Measurements from ENCODE around the gene ALDH8A1.

DNA sequence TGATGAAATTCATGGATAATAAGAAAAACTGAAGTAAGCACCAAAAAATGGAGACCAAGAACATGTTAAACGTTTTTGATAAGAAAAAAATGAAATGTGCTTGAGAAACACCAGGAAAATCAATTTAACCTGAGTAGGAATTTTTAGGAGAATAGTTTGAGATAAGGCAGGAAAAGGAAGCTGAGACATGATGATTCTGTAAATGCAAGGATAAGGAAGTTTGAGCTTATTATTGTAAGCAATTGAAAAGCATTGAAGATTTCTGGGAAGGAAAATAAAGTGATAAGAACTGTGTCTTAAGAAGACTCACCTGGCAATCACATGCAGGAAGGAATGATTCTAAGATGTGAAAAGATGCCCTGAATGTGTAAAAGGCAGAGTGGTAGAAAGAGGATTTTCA, 66.6 kb downstream of the ALDH8A1 start:
- TF ChIP-seq POLR2A (IDR thresholded peaks at IDR 0.05): no peak
- TF ChIP-seq, protein P1, sequence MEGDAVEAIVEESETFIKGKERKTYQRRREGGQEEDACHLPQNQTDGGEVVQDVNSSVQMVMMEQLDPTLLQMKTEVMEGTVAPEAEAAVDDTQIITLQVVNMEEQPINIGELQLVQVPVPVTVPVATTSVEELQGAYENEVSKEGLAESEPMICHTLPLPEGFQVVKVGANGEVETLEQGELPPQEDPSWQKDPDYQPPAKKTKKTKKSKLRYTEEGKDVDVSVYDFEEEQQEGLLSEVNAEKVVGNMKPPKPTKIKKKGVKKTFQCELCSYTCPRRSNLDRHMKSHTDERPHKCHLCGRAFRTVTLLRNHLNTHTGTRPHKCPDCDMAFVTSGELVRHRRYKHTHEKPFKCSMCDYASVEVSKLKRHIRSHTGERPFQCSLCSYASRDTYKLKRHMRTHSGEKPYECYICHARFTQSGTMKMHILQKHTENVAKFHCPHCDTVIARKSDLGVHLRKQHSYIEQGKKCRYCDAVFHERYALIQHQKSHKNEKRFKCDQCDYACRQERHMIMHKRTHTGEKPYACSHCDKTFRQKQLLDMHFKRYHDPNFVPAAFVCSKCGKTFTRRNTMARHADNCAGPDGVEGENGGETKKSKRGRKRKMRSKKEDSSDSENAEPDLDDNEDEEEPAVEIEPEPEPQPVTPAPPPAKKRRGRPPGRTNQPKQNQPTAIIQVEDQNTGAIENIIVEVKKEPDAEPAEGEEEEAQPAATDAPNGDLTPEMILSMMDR (IDR thresholded peaks at IDR 0.05): no peak
- no peak for TF ChIP-seq EP300 (IDR thresholded peaks at IDR 0.05)
- no peak for TF ChIP-seq POLR2AphosphoS5 (IDR thresholded peaks at IDR 0.05)
